ENCODE data around the gene FEN1. TPM values are rescaled to one million over a fixed set of nuclear protein-coding genes. Genes with fewer than 3 reads are reported as not detected.

The FEN1 gene
- polyA plus RNA-seq, 12 donors = 13.2 to 24.6 (median 15.8) TPM; not detected in 1

DNA sequence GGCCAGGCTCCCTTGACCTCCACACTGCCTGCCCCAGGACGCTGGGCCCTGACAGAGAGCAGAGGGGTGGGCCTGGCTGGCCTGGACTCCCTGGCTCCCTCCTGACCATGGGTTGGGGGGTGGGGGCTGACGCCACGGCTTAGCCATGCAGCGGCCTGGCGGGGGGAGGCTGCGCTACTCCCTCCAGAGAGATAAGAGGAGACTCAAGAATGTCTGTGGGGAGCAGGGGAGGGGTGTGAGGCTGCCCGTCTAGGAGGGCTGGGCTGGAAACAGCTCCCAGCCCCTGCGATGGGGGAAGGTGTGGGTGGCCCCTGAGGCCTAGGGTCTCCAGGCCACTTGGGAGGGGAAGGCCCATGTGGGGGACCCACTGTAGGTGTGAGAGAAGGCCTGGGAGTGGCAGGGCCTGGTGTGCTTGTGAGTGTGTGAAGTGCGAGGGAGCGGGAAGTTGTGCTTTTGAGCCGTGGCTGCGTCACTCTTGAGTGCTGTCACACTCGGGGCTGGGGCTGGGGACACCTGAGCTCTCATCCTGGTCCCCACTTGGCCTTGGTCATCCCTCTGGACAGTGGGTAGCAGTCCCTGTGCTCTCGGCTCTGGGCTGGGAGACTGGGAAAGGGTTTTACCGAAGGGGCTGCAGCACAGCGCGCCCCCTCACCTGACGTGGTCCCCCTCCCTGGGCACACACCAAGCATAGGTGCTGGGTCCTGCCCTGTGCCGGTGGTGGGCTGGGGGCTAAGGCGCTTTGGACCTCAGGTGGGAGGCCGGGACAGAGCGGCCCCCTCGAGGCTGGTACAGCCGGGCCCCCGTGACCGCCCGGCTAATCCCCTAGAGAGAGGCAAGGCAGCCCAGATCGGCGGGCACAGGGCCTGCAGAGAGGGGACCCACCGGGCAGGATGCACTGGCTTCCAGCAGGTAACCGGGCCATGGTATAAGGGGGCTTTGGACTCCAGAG lies 37.9 kb upstream of the FEN1 start:
- no peak for DNase-seq

DNA sequence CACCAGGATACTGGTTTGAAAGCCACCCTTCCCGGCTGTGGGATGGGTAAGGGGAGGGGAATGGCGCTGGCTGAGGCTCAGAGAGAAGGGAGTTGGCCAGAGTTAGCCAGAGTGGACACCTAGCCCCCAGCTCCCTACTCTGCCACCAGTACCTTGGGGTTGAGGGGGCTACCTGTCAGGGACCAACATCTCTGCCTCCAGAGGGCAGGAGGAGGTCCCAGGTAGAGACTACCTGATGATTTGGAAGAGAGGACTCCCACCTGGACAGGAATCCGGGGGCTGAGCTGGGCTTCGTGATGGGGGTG lies 36.6 kb upstream of the FEN1 start:
- no peak for DNase-seq

DNA sequence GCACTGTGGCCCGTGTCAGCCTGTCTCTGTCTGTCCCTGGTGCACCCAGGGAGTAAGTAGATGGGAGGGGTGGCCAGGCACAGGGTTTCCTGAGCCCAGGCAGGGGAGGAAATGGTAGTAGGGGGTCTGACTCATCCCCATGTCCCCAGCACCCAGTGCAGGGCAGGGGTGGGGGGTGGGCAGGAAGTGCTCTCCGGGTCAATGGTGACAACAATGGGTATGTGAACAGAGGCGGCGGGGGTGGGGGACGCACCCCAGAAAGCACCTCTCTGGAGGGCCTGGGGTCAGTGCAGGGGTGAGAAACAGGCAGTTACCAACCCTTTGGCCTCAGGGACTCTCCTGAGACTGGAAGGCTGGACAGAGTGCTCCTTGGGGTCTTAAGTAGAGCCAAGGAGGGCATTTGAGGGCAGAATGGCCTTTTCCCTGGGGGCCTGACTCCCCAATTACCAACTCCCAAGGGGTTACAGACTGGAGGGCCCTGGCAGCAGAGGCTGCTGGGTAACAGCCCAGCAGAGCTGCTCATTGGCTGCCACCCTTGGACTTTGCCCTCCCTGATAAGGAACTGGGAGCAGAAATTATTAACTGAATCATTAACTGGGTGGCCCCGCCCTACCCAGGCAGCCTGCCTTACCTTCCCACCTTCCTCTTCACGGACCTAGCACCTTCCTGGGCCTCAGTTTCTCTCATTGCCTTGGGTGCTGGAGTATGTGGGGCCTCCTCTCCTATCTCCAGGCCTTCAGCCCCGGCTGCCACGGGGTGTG lies 36.1 kb upstream of the FEN1 start:
- no peak for DNase-seq

DNA sequence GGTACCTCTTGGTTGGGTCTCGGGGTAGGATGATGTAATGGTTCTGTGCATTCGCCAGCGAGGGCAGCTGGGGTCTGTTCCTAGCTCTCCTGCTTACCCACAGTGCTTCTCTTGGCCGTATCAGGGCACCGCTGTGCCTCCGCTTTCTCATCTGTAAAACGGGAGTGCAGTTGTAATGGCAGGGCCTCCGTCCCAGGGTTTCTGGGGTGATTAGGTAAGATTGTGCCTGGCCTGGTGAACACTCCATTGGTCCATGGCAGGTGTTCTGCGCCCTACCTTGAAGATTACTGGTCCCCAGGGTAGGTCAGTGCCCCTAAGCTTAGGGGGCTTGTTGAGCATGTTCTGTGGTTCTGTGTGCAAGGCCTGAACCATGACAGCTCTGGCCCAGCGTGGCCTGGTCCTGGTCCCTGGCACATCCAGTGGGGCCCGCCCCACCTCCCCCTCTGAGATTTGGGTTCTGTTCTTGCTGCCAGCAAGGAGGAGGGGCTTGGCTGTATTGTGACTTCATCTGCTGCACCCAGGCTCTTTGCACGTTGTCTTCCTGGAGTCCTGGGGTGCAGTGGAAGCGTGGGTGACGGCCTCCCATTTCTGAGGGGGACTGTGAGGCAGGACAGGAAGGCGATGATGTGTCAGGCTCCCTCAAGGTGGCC lies 35.4 kb upstream of the FEN1 start:
- no peak for DNase-seq

DNA sequence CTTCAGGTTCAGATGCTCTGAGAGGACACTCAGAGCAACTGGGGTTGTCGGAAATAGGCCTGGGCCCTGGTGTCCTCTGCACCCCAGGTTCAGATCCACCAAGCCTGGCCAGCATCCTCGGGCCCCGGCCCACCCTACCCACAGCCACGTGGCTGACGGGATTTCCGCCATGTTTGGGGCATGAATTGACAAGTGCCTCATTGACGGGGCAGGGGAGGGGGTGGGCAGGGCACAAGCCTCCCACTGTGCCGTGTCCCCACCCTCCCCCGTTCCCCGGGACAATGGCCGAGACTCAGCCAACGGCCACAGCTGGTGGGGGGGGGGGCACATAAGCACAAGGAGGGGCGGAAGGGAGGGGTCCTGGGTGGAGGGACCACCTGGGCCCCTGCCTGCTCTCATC lies 31.8 kb upstream of the FEN1 start:
- no peak for DNase-seq

DNA sequence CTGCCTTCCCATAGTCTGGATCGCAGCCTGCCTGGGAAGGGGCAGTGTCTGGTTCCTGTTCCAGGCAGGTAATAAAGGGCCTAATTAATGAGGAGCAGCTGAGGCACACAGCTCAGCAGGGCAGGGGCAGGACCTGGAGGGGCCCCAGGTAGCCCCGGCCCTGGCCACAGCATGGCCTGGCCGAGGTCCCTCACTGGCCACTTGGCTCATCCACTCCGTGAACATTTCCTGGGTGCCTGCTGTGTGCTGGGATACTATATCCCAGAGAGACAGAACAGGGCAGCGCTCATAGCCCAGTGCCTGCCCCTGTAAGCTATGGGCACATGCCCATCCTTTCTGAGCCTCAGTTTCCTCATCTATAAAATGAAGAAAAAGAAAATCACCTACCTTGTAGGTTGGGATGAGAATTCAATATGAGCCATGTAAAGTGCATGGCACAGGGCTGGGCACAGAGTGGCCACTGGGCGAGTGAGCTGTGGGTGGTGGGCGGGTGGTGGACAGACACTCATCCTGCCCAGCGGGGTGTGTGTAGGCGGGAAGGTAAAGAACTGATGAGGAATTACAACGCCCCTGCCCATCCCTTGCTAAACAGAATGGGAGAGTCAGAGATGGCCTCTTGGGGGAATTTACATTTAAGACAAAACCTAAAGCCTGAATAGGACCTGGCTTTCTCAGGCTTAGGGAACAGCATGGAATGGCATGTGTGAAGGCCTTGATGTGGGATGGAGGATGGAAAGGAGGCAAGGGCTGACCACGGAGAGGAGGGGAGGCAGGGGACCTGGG lies 31.1 kb upstream of the FEN1 start:
- DNase-seq = no peak

DNA sequence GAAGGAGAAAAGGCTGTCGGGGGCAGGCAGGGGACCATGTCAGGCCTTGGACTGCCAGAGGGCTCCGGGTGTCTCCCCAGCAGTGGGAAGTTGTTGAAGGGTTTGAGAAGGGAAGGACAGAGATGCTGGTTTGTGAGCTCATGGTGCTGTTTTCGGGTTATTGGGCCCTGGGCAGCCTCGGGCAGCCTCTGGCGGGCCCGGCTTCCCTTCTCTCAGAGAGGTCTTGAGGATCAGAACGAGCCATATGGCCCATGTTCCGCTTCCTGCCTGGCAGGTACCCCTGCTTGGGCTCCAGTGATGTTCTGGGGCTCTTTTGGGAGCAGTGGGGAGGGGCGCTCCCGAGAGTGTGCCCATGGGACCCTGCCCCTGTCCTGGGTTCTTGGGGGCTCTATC lies 30.5 kb upstream of the FEN1 start:
- no peak for DNase-seq

DNA sequence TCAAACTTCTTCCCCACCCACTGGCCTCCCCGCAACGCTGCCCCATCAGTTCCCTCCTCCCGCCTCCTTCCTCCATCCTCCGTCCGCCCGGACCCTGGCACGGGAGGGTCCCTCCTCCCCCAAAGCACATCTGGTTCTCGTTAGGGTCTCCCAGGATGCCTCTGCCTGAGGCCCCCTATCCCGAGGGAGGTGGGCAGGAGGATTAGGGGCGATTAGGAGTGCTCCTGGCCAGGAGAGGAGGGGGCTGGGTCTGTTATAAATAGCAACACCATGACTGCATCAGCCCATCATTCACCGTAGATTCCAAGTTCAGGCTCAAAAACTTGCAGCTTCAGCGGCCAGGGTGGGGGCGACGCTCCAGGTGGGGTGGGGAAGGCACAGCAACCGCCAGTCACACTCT lies 29.9 kb upstream of the FEN1 start:
- DNase-seq = no peak

DNA sequence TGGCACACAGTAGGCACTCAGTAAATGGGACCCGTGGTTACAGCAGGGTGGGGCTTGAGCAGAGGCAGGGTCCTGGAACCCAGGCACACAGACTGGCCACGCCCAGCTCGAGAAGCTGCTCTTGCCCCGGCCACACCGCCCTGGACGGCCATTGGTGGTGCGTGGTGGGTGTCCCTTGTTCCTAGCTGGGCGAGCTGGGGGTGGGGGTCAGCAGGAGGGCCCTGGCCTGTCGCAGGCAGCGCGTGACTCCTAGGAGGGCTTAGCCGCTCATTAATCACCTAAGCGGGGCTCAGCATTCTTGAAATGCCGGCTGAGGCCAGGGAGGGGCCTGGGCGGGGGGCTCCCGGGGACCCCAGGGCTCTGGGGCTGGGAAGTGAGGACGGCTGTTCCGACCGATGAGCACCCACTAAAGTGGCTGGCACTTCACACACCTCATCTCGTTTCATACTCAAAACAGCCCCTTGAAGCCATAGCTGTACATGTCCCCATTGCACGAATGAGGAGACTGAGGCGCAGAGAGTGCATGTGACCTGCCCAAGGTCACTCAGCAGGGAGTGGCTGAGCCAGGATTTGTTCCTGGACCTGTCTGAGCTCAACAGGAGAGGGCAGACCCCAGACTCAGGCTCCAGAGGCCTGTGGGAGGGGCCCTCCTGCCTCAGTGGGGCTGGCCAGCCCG lies 28.6 kb upstream of the FEN1 start:
- no peak for DNase-seq

DNA sequence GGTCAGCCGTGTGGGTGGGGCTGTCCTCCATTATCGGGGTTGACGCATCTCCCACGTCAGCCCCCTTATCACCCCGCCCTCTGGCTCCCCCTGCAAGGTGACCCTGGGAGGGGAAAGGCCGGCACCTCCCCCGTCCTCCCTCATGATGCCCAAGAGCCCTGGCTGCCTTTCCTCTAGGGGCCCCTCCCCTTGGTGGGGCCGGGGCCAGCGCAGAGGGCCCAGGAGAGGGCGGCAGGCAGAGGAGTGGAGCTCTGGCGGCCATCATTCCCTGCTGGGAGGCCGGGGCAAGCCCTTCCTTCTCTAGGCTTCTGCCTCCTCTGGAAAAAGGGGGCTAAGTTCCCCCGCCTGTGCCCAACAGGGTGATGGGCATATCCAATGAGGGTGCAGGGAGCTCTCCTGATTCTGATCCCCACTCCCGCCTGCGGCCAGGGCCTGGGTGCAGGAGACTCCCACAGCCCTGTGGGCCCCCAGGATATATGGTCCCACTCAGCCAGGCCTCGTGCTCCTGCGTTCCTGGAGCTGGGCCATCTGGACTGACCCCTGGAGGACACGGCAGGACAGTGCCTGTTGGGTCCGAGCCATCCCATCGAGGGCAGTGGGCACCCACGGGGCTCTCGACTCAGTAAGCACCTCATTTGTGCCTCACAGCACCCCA lies 28.0 kb upstream of the FEN1 start:
- no peak for DNase-seq

DNA sequence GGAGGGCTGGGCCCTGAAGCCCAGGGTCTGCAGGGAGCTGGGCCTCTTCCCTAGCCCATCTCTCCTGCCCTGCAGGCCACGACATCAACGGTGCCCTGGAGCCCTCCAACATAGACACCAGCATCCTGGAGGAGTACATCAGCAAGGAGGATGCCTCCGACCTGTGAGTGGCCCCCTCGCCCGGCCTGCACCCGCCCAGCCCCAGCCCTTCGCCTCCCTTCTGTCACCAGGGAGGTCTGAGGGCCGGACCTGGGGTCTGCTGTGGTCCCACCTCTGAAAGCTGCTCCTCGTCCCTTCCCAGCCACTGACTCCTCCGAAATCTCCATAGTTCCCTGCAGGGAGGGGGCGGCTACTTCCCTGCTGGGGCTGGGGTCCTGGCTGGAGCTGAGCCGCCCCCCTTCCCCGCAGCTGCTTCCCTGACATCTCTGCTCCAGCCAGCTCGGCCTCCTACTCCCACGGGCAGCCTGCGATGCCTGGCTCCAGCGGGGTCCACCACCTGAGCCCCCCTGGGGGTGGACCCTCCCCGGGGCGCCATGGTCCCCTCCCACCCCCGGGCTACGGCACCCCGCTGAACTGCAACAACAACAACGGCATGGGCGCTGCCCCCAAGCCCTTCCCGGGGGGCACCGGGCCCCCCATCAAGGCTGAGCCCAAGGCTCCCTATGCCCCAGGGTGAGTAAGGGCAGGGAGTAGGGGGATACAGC lies 27.0 kb upstream of the FEN1 start:
- DNase-seq = no peak

DNA sequence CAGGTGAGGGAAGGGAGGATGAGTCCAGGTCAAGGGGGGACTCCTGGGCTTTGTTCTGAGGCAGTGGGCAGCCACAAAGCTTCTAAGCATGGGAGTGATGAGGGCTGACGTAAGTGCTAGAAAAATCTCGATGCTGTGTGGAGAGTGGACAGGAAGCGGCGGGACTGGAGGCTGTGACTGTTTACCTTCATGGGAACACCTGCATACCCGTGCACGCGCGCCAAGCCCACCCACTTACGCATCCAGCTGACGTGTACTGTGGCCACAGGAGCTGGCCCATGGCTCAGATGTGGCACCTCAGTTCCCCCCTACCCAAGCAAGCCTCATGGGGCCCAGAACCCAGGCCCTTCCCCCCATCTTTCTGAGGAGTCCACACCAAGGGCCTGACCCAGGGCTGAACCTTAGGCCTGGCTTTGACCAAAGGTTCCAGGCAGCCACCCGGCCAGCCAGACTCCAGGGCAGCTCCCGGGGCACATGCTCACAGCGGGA lies 26.3 kb upstream of the FEN1 start:
- DNase-seq = no peak

DNA sequence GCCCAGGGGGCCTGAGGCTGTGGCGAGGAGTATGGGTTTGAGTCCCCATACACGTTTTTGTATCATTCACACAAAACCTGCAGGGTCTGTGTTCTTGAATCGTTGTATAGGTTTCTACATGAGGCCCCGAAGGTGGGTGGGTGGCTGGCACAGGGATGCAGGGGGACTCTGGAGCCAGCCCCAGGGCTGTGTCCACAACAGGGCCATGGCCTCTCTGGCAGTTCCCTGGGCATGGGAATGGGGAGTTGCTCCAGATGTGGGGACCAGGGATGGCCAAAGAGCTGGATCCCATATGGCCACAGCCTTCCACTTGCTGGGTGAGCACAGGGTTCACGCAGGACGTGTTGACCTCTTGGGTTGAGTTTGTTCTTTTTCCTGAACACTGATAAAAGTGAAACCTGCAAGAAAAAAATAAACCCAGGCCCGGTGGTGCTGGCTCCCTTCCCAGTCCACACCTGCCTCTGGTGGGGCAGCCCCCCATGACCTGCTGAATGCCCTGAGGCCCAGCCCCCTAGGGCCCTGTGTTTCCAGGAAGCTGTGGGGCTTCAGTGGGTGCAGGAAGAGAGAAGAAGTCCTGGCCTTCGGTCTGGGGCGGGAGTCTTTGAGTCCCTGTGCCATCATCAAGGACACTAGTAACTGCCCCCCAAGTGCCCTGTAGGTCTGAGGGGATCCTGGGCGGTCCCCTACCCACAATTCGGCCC lies 24.2 kb upstream of the FEN1 start:
- DNase-seq = no peak

DNA sequence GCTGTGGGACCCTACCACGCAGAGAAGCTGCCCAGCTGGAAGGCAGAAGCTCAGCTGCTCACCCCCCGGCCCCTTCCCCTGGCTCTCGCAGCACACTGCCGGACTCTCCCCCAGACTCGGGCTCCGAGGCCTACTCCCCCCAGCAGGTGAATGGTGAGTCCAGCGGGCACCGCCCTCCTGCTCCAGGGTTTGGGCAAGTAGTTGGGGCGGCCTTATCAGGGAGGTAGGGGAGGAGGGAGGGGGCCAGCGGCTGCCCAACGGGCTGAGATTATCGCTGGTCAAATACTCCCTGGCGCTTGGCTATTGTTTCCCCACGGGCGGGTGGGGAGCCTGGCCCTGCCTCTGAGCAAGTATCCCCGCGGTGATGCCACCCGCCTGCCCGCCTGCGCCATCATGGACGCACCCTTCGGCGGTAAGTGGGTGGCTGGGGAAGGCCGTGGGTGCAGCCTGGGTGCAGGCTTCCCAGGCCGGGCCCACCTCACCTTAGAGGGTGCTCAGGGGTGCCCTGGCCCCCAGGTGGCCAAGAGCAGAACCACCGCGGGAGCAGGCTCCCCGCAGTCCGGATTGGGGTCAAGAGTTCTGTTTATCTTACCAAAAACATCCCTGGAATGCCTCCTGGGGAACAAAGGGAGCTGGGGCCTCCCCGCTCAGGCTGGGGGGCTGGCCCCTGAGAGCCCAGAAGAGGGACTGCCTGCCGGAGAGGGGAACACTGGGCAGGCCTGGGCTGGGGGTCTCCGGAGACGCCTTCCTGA lies 23.4 kb upstream of the FEN1 start:
- no peak for DNase-seq

DNA sequence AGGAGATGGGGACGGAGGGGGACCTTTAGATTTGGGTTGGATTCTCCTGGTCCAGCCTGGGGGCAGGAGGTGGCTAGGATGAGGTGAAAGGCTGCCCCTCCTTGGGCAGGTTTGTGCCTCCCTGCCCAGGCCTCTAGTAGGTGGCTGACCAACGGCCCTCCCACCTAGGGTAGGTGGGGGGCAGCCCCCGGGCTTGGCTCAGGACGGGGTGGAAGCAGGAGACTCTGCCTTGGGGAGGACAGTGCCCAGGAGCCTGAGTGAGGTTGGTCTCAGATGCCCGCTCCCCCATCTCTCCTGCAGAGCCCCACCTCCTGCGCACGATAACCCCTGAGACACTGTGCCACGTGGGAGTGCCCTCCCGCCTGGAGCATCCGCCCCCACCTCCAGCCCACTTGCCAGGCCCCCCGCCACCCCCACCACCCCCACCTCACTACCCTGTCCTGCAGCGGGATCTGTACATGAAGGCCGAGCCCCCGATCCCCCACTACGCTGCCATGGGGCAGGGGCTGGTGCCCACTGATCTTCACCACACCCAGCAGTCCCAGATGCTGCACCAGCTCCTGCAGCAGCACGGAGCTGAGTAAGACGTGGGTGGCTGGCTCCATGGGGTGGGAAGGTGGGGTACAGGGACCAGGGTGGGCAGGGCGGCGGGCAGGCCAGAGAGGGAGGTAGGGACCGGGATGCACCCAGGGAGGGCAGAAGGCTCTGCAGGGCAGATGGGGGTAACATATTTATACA lies 22.6 kb upstream of the FEN1 start:
- DNase-seq = no peak

DNA sequence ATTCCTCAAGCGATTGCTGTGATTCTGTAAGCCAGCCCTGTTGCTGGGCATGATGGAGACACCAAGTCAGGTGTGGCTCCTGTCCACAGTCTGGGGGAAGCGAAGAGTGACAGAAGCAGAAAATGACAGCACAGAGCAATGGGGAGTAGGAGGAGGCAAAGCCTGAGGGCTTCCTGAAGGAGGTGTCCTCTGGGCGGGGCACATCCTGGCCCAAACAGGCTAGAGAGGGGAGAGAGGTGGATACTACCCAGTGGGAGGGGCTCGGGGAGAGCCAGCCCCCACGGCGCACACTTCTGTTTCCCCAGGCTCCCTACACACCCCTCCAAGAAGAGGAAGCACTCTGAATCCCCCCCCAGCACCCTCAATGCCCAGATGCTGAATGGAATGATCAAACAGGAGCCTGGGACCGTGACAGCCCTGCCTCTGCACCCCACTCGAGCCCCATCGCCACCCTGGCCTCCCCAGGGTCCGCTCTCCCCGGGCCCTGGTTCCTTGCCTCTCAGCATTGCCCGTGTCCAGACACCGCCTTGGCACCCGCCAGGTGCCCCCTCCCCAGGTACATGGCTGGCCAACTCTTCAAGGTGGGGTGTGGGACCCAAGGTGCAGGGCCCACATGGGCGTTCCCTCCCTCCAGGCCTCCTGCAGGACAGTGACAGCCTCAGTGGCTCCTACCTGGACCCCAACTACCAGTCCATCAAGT lies 21.4 kb upstream of the FEN1 start:
- no peak for DNase-seq

DNA sequence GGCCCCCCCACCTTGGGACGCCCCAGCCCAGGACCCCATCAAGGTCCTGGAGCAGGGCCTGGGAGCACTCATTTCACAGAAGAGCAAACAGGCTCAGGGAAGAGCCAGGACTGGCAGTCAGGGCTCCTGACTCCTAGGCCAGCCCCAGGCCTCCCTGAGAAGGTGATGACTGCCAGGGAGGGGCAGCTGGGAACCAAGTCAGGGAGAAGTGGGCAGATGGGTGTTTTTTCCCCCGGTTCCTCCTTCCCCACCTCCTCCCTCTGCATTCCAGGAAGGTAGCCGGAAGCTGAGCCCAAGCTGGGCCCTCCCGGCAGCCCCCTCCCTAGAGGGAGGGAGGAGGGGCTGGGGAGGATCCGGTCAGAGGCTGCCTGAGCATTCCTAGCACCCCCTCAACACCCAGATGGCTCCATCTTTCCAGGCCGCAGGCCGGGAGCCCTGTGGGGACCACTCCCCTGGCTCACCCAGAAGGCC lies 20.7 kb upstream of the FEN1 start:
- DNase-seq = no peak
